NT2/D1 (cell line): ENCODE measurements around the gene ALKBH1.
"Not testable (repeated sequence)": the region's sequence is repeated elsewhere in the genome, so short reads cannot be mapped to it uniquely, and the experiment has no call there.

Experiments
- DNase-seq: peaks from one replicate; pipeline ENCODE4 v3.0.0-alpha.2; 2011; ENCODE audit warnings: low read depth, low spot score
- H3K27me3 ChIP-seq: 2 replicates; pipeline ENCODE4 v1.6.0; 2011; ENCODE audit warnings: mild to moderate bottlenecking; ENCODE audit not compliant: insufficient read length, insufficient read depth
- H3K36me3 ChIP-seq: 2 replicates; pipeline ENCODE4 v1.6.1; 2011; ENCODE audit warnings: mild to moderate bottlenecking, low read length, mixed read lengths; ENCODE audit not compliant: insufficient read depth, insufficient read length
- H3K4me1 ChIP-seq: 2 replicates; pipeline ENCODE4 v1.5.1; 2011; ENCODE audit not compliant: insufficient read depth, insufficient read length
- H3K4me3 ChIP-seq: 2 replicates; pipeline ENCODE4 v1.5.1; 2011; ENCODE audit warnings: low read depth; ENCODE audit not compliant: insufficient read length
- H3K9ac ChIP-seq: 2 replicates; pipeline ENCODE4 v1.6.0; 2011; ENCODE audit warnings: low read depth; ENCODE audit not compliant: insufficient read length
- H3K9me3 ChIP-seq: 2 replicates; pipeline ENCODE4 v1.5.1; 2011; ENCODE audit warnings: mild to moderate bottlenecking, low read length; ENCODE audit not compliant: insufficient read depth
- SUZ12 ChIP-seq: IDR thresholded peaks from 2 replicates; pipeline ENCODE4 v1.6.1; 2011; ENCODE audit not compliant: insufficient read length, insufficient read depth; ENCODE audit errors: extremely low read depth
- YY1 ChIP-seq: IDR thresholded peaks from 2 replicates; pipeline ENCODE4 v1.6.1; 2011; ENCODE audit not compliant: insufficient read length, insufficient read depth
- ZNF274 ChIP-seq: IDR thresholded peaks from 2 replicates; pipeline ENCODE4 v1.6.1; 2011; ENCODE audit warnings: mild to moderate bottlenecking, low read depth, low read length

The ALKBH1 gene

GRCh38 chr14:77640756-77641533 is 66.9 kb downstream of the ALKBH1 start:
- no peaks in the 10 kb centered on the region for H3K27me3 ChIP-seq
- no peak for DNase-seq
- no peaks in the 10 kb centered on the region for H3K4me1 ChIP-seq
- no peak overlapping the region for H3K4me3 ChIP-seq
- H3K36me3 ChIP-seq, result no peaks in the 10 kb centered on the region
- TF ChIP-seq YY1, result no peak
- TF ChIP-seq ZNF274, result no peak
- TF ChIP-seq SUZ12, result no peak
- H3K9me3 ChIP-seq, result no peaks in the 10 kb centered on the region; the same call in 1 of the 2 replicates
- H3K9ac ChIP-seq, result no peak overlapping the region

DNA sequence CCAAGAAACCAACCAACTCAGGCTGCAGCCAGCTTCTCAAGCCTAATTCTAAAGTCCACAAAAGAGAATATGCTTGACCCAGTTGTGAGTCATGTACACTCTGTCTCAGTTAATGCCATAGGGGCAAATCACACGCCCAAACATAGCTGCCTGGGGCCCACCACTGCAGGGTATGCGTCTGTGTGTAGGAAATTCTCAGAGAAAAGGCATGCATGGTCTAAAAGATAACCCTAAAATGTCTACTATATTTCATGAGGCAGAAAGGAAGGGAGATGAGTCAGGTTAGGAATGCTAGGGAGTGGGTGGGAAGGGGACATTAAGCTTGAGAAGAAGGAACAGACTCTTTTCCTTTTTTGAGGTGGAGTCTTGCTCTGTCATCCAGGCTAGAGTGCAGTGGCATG is 69.1 kb downstream of the ALKBH1 start:
- Histone ChIP-seq H3K9ac (no peak overlapping the region), H3K9me3 (peaks cover 15% of the 10 kb centered on the region), H3K27me3 (no peaks in the 10 kb centered on the region), H3K4me1 (no peaks in the 10 kb centered on the region), H3K36me3 (no peaks in the 10 kb centered on the region), H3K4me3 (no peak overlapping the region)
- TF ChIP-seq SUZ12, result no peak
- TF ChIP-seq YY1, result no peak
- TF ChIP-seq ZNF274, result no peak
- DNase-seq, result no peak

DNA sequence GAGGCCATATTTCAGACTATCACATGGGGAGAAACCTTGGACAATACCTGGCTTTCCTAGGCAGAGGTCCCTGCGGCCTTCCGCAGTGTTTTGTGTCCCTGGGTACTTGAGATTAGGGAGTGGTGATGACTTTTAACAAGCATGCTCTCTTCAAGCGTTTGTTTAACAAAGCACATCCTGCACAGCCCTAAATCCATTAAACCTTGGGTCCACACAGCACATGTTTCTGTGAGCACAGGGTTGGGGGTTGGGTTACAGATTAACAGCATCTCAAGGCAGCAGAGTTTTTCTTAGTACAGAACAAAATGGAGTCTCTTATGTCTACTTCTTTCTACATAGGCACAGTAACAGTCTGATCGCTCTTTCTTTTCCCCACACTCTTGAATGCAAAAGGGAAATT is 72.0 kb downstream of the ALKBH1 start:
- H3K4me1 ChIP-seq, H3K4me3 ChIP-seq, DNase-seq, H3K9ac ChIP-seq, H3K27me3 ChIP-seq, H3K36me3 ChIP-seq: not testable (repeated sequence)
- H3K9me3 ChIP-seq, result peaks cover 39% of the 10 kb centered on the region

DNA sequence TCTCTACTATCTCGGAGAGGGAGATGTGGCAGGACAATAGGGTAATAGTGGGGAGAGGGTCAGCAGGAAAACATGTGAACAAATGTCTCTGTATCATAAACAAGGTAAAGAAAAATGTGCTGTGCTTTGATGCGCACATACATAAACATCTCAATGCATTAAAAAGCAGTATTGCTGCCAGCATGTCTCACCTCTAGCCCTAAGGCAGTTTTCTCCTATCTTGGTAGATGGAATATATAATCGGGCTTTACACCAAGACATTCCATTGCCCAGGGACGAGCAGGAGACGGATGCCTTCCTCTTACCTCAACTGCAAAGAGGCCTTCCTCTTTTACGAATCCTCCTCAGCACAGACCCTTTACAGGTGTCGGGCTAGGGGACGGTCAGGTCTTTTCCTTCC is 72.4 kb downstream of the ALKBH1 start:
- not testable (repeated sequence) for H3K36me3 ChIP-seq, H3K9ac ChIP-seq, H3K27me3 ChIP-seq, DNase-seq, H3K4me3 ChIP-seq, H3K4me1 ChIP-seq
- H3K9me3 ChIP-seq, result peaks cover 39% of the 10 kb centered on the region

GRCh38 chr14:77630111-77630510 is 77.7 kb downstream of the ALKBH1 start:
- TF ChIP-seq YY1, result no peak
- TF ChIP-seq ZNF274, result no peak
- no peak for TF ChIP-seq SUZ12
- Histone ChIP-seq H3K27me3 (no peaks in the 10 kb centered on the region), H3K4me1 (no peaks in the 10 kb centered on the region), H3K9me3 (peaks cover 46% of the 10 kb centered on the region), H3K9ac (no peak overlapping the region), H3K36me3 (no peaks in the 10 kb centered on the region), H3K4me3 (no peak overlapping the region)
- no peak for DNase-seq

- Histone ChIP-seq H3K9me3 (0 out of 2 replicates have a peak, but pooled peaks cover 9% of the 10 kb centered on the region), H3K27me3 (no peaks in the 10 kb centered on the region), H3K9ac (no peak overlapping the region), H3K4me3 (no peak overlapping the region), H3K4me1 (no peaks in the 10 kb centered on the region), H3K36me3 (no peaks in the 10 kb centered on the region)
- TF ChIP-seq ZNF274 (no peak), SUZ12 (no peak), YY1 (no peak)
- no peak for DNase-seq
Observed at GRCh38 chr14:77625360-77625759, 82.5 kb downstream of the ALKBH1 start.

GRCh38 chr14:77623201-77623600 is 84.6 kb downstream of the ALKBH1 start:
- Histone ChIP-seq H3K4me3 (no peak overlapping the region), H3K9ac (no peak overlapping the region), H3K9me3 (no peaks in the 10 kb centered on the region), H3K4me1 (no peaks in the 10 kb centered on the region), H3K36me3 (no peaks in the 10 kb centered on the region), H3K27me3 (no peaks in the 10 kb centered on the region)
- TF ChIP-seq ZNF274, result no peak
- no peak for TF ChIP-seq YY1
- TF ChIP-seq SUZ12, result no peak
- no peak for DNase-seq
